OCI-LY7 (cell line): ENCODE measurements around the gene ZNF555. TPM values are rescaled to one million over a fixed set of nuclear protein-coding genes. Genes with fewer than 3 reads are reported as not detected.

ENCODE experiments used
- BruUV-seq: library from RNA; stranded (reverse); fragments of 400-500 nt; replicated peaks from 2 replicates; lab custom pipeline; 2021; lab: Mats Ljungman, UMichigan
- CTCF ChIA-PET: fragments of 300-600 bp; sonication (Branson Sonifier 250); formaldehyde crosslinking; loops from one replicate; lab custom pipeline; 2022; ENCODE audit warnings: antibody characterized with exemption; ENCODE audit not compliant: unreplicated experiment; lab: Charles Lee
- POLR2A ChIA-PET: fragments of 300-600 bp; sonication (Branson Sonifier 250); formaldehyde crosslinking; loops from one replicate; lab custom pipeline; 2022; ENCODE audit warnings: antibody characterized with exemption; lab: Charles Lee
- DNase-seq: peaks from one replicate; pipeline ENCODE4 v3.0.0-alpha.2; 2015; ENCODE audit warnings: low spot score
- H2AFZ ChIP-seq: fragments of 200-600 bp; sonication (generic), shearing (Covaris generic); 2 replicates; pipeline ENCODE4 v1.6.1; 2014; ENCODE audit warnings: mild to moderate bottlenecking, antibody characterized with exemption, low read length, moderate library complexity
- H3K27ac ChIP-seq: fragments of 200-600 bp; sonication (generic); 2 replicates; pipeline ENCODE4 v1.5.1; 2014; ENCODE audit warnings: mixed run types, low read depth, mild to moderate bottlenecking, moderate library complexity, low read length, inconsistent platforms; ENCODE audit not compliant: poor library complexity, severe bottlenecking
- H3K36me3 ChIP-seq: fragments of 200-600 bp; sonication (generic); 2 replicates; pipeline ENCODE4 v1.6.1; 2014; ENCODE audit warnings: mild to moderate bottlenecking, antibody characterized with exemption, low read length, moderate library complexity, mixed read lengths; ENCODE audit not compliant: insufficient read depth
- H3K4me1 ChIP-seq: fragments of 200-600 bp; sonication (generic); 2 replicates; pipeline ENCODE4 v1.5.1; 2014; ENCODE audit warnings: mild to moderate bottlenecking, low read length; ENCODE audit not compliant: insufficient read depth, poor library complexity, severe bottlenecking
- H3K4me2 ChIP-seq: fragments of 200-600 bp; sonication (generic); 2 replicates; pipeline ENCODE4 v1.6.1; 2014; ENCODE audit warnings: mild to moderate bottlenecking, low read length
- H3K4me3 ChIP-seq: fragments of 200-600 bp; sonication (generic); 2 replicates; pipeline ENCODE4 v1.5.1; 2014; ENCODE audit warnings: mild to moderate bottlenecking, low read depth, low read length; ENCODE audit not compliant: poor library complexity, severe bottlenecking
- H3K79me2 ChIP-seq: fragments of 200-600 bp; sonication (generic); 2 replicates; pipeline ENCODE4 v1.6.1; 2016; ENCODE audit warnings: low read depth, mild to moderate bottlenecking, low read length, moderate library complexity, mixed read lengths; ENCODE audit not compliant: insufficient read depth
- H3K9me2 ChIP-seq: fragments of 200-600 bp; sonication (generic); 2 replicates; pipeline ENCODE4 v1.6.1; 2016; ENCODE audit warnings: mild to moderate bottlenecking, low read length, mixed read lengths; ENCODE audit not compliant: insufficient read depth
- H3K9me3 ChIP-seq: fragments of 200-600 bp; sonication (generic); 2 replicates; pipeline ENCODE4 v1.6.1; 2014; ENCODE audit warnings: mild to moderate bottlenecking, mixed run types, low read length, mixed read lengths
- H4K20me1 ChIP-seq: fragments of 200-600 bp; sonication (generic); 2 replicates; pipeline ENCODE4 v1.6.1; 2014; ENCODE audit warnings: mild to moderate bottlenecking, antibody characterized with exemption, low read length, moderate library complexity, mixed read lengths; ENCODE audit not compliant: insufficient read depth
- CTCF ChIP-seq: fragments of 200-600 bp; sonication (generic); conservative IDR thresholded peaks from 2 replicates; pipeline ENCODE4 v1.5.1; 2014; ENCODE audit warnings: mild to moderate bottlenecking, antibody characterized with exemption, low read length, moderate library complexity, mixed read lengths
- EZH2phosphoT487 ChIP-seq: fragments of 200-600 bp; sonication (generic); IDR thresholded peaks from 2 replicates; pipeline ENCODE4 v1.6.1; 2018; ENCODE audit warnings: low read depth, borderline replicate concordance, mild to moderate bottlenecking, mixed run types, antibody characterized with exemption, low read length, moderate library complexity, mixed read lengths
- intact Hi-C: fragments of 100-400 bp; cut with micrococcal nuclease; formaldehyde crosslinking; loops from one replicate; pipeline ENCODE4 v1.10.0; 2022; ENCODE audit not compliant: unreplicated experiment
- total RNA-seq, 2 experiments: library from RNA; depleted of rRNA in 1 of 2; stranded (reverse); fragments of >200 nt in 1 of 2; shearing (Covaris generic) in 1 of 2; gene quantifications; 2 replicates each; pipeline ENCODE4 v1.2.3, GENCODE V29; 2014 to 2022

Gene ZNF555
- total RNA-seq, 2 experiments from 2014 or later: 2.4 to 5.1 TPM

GRCh38 chr19:2798733-2799132, 42.5 kb upstream of the ZNF555 start:
- no peaks in the 10 kb centered on the region for H3K79me2 ChIP-seq
- no peak overlapping the region for H2AFZ ChIP-seq
- no peak overlapping the region for H3K4me3 ChIP-seq
- H4K20me1 ChIP-seq: no peaks in the 10 kb centered on the region; the same call in 1 of the 2 replicates
- DNase-seq: no peak
- peaks cover 96% of the 10 kb centered on the region for H3K36me3 ChIP-seq
- CTCF ChIA-PET: no interaction called here
- POLR2A ChIA-PET: no interaction called here
- intact Hi-C loops: no loop called here
- no peaks in the 10 kb centered on the region for H3K9me3 ChIP-seq
- H3K4me1 ChIP-seq: no peaks in the 10 kb centered on the region
- TF ChIP-seq CTCF (no peak), EZH2phosphoT487 (no peak)
- H3K27ac ChIP-seq: no peak overlapping the region
- no TSS peak for BruUV-seq
- H3K4me2 ChIP-seq: no peak overlapping the region
- H3K9me2 ChIP-seq: no peaks in the 10 kb centered on the region

GRCh38 chr19:2799273-2800020, 41.8 kb upstream of the ZNF555 start:
- Histone ChIP-seq H2AFZ (no peak overlapping the region), H3K4me2 (no peak overlapping the region), H3K4me1 (no peaks in the 10 kb centered on the region), H4K20me1 (no peaks in the 10 kb centered on the region; the same call in 1 of the 2 replicates), H3K9me2 (no peaks in the 10 kb centered on the region), H3K79me2 (no peaks in the 10 kb centered on the region), H3K4me3 (no peak overlapping the region), H3K27ac (no peak overlapping the region), H3K36me3 (peaks cover 96% of the 10 kb centered on the region), H3K9me3 (no peaks in the 10 kb centered on the region)
- no peak for DNase-seq
- POLR2A ChIA-PET: no interaction called here
- CTCF ChIA-PET: no interaction called here
- intact Hi-C loops: no loop called here
- TF ChIP-seq CTCF (no peak), EZH2phosphoT487 (no peak)
- BruUV-seq: no TSS peak

- Histone ChIP-seq H3K27ac (no peak overlapping the region), H3K9me2 (no peaks in the 10 kb centered on the region), H4K20me1 (no peaks in the 10 kb centered on the region; the same call in 1 of the 2 replicates), H3K4me1 (no peaks in the 10 kb centered on the region), H3K9me3 (no peaks in the 10 kb centered on the region), H3K36me3 (peaks cover 95% of the 10 kb centered on the region), H3K79me2 (no peaks in the 10 kb centered on the region), H2AFZ (no peak overlapping the region), H3K4me2 (no peak overlapping the region), H3K4me3 (no peak overlapping the region)
- no TSS peak for BruUV-seq
- ChIA-PET POLR2A (no interaction called here), CTCF (no interaction called here)
- no peak for DNase-seq
- TF ChIP-seq EZH2phosphoT487 (no peak), CTCF (no peak)
- intact Hi-C loops: no loop called here
These were observed 40.8 kb upstream of the ZNF555 start for GRCh38 chr19:2800506-2800905.
